Measurements from ENCODE around the gene FOXP1. TPM values are rescaled to one million over a fixed set of nuclear protein-coding genes. Genes with fewer than 3 reads are reported as not detected.

The FOXP1 gene
- total RNA-seq, 1 experiment from 2014 or later: 75.3 TPM

- no peak overlapping the region for H4K91ac ChIP-seq (ENCODE audit: insufficient read length, low read depth, low read length)
- H3K4me1 Mint-ChIP-seq: peaks cover 90 to 91% of the 10 kb centered on the region in 2 experiments
- H3K4me1 ChIP-seq (ENCODE audit: insufficient read depth, low read length): peaks cover 26% of the 10 kb centered on the region
These were observed 530.0 kb downstream of the FOXP1 start for GRCh38 chr3:71053495-71053894.

More at GRCh38 chr3:71053495-71053894, 530.0 kb downstream of the FOXP1 start:
- Histone ChIP-seq H3K79me2 (ENCODE audit: insufficient read depth, low read length) (no peaks in the 10 kb centered on the region), H2BK12ac (ENCODE audit: insufficient read length, low read depth, low read length) (no peak overlapping the region), H2AK5ac (ENCODE audit: insufficient read length, low read length) (no peak overlapping the region), H2AFZ (ENCODE audit: low read length) (no peak overlapping the region), H3K27ac (ENCODE audit: insufficient read length, low read depth, low read length) (no peak overlapping the region), H3T11ph (ENCODE audit: low read length) (no peak overlapping the region), H4K8ac (replicated peaks; ENCODE audit: insufficient read length, low read depth, low read length) (no peak overlapping the region), H3K9ac (ENCODE audit: extremely low read depth, insufficient read length, low read length) (no peak overlapping the region), H3K79me1 (ENCODE audit: insufficient read depth, low read depth, low read length, poor library complexity, severe bottlenecking) (no peaks in the 10 kb centered on the region), H3K56ac (ENCODE audit: insufficient read length, low read depth, low read length) (no peak overlapping the region), H3K18ac (ENCODE audit: insufficient read length, low read depth, low read length) (no peak overlapping the region), H4K20me1 (ENCODE audit: control insufficient read depth, insufficient read depth, insufficient read length) (no peaks in the 10 kb centered on the region), H3K4me2 (ENCODE audit: insufficient read depth, insufficient read length, low read length) (no peak overlapping the region), H2BK20ac (ENCODE audit: low read depth, low read length, poor library complexity, severe bottlenecking) (no peak overlapping the region), H3K4ac (ENCODE audit: low read depth, low read length) (no peak overlapping the region), H2BK5ac (ENCODE audit: insufficient read length, low read length) (no peak overlapping the region), H3K27me3 (ENCODE audit: insufficient read depth, low read length) (no peaks in the 10 kb centered on the region), H3K9me3 (ENCODE audit: control insufficient read depth, low read depth, low read length) (no peaks in the 10 kb centered on the region), H3K23ac (ENCODE audit: insufficient read length, low read depth, low read length) (no peak overlapping the region), H4K5ac (ENCODE audit: insufficient read length, low read depth, low read length) (no peak overlapping the region), H2BK15ac (ENCODE audit: low read depth, low read length) (no peak overlapping the region), H2BK120ac (ENCODE audit: low read depth, low read length, poor library complexity, severe bottlenecking) (no peak overlapping the region), H3K14ac (ENCODE audit: insufficient read depth, low read length) (no peak overlapping the region), H3K23me2 (ENCODE audit: insufficient read length, low read depth, low read length, poor library complexity, severe bottlenecking) (no peaks in the 10 kb centered on the region)
- Mint-ChIP-seq H3K27ac (peak overlapping the region in 1 of 3 experiments; percentile 13; a peak in 1 of 7 replicates), H3K36me3 (ENCODE audit: insufficient read depth in 1 of 3, low read depth in 3 of 3) (peaks cover 0 to 10% (median 9%) of the 10 kb centered on the region in 3 experiments; a peak in 4 of 7 replicates), H3K27me3 (ENCODE audit: low read depth) (no peaks in the 10 kb centered on the region), H3K4me3 (no peak overlapping the region), H3K9me3 (no peaks in the 10 kb centered on the region; a peak in 1 of 5 replicates)
- no peak for DNase-seq
- TF ChIP-seq CTCF (conservative IDR thresholded peaks at IDR 0.05): no peak
- WGBS (ENCODE audit: extremely low coverage, insufficient read length, low lambda C conversion rate): no CpG with 5 or more reads among the region's 4 CpGs

Measured in H9 (cell line).